HG02870 (cell line): ENCODE results near the gene PCDH1.

Experiments
- ATAC-seq: cut with Tn5 transposase; IDR thresholded peaks from one replicate; pipeline ENCODE4 v1.9.1; 2021; ENCODE audit warnings: mild to moderate bottlenecking, moderate library complexity; ENCODE audit not compliant: unreplicated experiment

Gene PCDH1

DNA sequence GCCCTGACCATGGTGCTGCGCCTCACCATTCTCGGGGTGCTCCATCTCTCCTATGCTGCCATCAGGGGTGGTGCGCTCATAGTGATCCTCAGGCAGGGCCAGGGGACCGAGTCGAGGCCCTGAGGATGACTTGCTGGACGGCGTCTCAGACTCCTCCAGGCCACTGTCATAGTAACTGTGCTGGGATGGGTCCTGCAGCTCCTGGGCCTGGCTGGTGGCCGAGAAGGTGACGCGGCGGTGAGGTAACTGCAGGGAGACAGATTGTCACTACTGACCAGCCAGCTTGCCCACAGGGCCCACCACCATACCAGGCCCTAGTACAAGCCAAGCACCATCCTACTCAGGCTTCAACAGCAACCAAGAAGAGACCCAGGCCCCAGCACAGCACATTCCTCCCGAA, 21.0 kb downstream of the PCDH1 start:
- no peak for ATAC-seq

- ATAC-seq: no peak
These were observed 22.0 kb downstream of the PCDH1 start for GRCh38 chr5:141856037-141856790.

GRCh38 chr5:141855265-141856036, 22.8 kb downstream of the PCDH1 start:
- ATAC-seq: no peak

DNA sequence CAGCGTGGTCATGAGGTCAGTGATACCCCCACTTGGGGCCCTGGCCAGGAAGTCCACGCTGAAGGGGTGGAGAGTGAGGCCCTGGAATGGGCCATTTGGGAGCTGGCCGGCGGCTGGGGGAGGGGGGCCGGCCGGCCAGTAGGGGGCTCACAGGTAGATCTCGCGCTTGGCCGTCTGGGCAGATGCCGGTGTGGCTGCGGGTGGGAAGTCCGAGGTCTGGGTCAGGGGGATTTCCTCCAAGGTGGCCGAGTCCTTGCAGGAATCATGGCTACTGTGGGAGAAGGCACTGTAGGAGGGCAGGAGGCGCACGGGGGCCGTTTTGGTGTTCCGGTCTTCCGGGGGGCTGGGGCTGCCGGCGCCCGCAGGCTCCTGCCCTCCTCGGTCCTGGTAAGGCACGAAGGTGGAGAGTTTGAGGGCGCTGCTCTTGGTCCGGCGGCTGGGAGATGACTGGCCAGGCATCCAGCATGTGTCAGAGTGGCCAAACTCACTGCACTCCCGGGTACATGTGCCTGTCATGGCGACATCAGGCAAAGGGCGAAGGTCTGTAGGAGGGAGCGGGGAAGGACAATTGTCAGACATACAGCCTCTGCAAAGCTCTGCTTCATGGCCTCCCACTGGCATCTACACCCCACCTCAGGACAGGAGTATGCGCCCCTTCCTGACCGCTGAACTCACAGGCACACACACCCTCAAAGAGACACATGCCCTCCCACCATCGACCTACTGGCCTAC, 24.1 kb downstream of the PCDH1 start:
- ATAC-seq: no peak

DNA sequence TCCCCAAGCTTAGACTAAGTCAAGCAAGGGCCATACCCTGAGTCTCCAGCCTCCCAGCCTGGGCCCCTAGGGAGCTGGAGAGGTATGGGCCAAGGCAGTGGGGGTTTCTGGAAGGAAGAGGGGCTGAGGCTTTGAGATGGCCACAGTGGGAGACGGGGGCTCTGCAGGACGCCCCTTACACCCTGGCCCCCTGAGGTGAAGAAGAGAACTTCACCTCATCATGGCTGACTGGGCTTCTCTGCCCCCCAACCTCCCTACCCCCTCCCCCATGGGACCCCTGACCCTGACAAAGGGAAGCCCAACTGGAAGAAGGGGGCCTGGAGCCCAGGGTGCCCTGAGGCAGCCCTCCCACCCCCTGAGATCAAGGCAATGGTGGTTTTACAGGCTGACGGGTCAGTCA, 25.8 kb downstream of the PCDH1 start:
- ATAC-seq: no peak

DNA sequence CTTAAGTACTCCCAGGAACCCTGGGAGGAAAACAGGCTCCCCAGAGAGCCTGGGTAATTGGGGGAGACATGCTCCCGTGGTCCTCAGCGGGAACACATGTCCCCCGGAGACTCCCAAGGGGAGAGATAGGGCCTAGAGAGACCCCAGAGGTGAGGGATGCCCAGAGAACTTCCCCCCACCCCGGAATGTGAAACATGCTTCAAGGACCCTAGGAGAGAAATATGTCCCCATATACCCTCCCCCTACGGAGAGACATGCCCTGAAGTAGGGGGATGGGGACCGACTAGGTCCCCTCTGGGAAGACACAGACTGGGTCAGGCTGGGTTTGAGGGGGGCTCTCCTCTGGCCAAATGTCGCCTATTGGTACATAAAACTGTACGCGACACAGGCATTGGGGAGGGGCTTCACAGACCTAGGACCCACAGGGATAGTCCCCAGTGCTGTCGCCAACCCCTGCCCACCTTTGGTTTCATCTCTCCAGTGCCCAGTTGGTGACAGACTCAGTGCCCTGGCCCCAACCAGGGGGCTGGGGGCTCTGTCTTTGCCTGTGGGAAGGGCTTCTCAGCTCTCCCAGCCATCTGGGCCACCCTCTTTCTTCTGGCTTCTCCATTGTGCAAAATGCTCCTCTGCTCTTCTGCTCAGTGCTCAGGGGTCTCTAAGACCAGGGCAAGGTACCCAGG, 26.9 kb downstream of the PCDH1 start:
- ATAC-seq: no peak

GRCh38 chr5:141850786-141851185, 27.4 kb downstream of the PCDH1 start:
- ATAC-seq: no peak

- peak; percentile 8 for ATAC-seq
These were observed 27.9 kb downstream of the PCDH1 start for GRCh38 chr5:141850244-141850768.

DNA sequence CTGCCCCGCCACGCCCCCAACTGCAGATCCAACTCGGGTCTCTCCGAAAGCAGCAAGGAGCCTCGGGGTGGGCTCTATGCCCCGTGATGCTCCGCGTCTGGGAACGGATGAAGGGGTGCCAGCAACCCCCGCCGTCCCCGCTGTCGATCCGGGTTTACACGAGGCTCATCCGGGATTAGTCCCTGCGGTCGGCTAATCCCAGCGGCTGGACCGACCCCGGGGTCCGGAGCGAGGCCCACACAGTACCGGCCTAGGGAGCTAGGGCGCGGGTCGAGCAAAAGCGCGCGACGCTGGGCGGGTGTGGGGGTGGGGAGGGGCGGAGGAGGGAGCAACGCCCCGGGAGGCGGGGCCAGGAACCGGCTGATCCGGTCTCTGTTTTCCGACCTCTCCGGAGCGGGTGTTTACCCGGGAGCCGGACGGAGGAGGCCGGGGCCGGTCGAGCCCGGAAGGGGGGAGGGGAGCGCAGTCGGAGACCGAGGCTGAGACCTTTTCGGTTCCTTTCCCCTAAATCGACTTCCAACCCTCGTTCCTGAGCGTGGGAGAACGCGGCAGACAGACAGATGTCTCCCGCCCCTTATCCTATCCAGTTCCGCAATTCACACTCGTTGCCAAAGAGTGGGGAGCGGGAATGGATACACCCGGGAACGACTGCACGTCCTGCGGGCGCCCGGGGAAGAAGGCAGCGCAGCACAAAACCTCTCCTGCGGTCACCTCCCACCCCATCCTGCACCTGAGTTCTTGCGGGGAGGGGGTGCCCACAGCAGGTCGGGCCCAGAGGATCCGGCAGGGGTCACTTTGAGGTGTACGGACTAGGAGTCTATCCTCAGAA, 28.6 kb downstream of the PCDH1 start:
- ATAC-seq: peak; percentile 65

- peak; percentile 23 for ATAC-seq
These were observed 29.3 kb downstream of the PCDH1 start for GRCh38 chr5:141848744-141849414.

GRCh38 chr5:141846031-141846430, 32.2 kb downstream of the PCDH1 start:
- no peak for ATAC-seq

DNA sequence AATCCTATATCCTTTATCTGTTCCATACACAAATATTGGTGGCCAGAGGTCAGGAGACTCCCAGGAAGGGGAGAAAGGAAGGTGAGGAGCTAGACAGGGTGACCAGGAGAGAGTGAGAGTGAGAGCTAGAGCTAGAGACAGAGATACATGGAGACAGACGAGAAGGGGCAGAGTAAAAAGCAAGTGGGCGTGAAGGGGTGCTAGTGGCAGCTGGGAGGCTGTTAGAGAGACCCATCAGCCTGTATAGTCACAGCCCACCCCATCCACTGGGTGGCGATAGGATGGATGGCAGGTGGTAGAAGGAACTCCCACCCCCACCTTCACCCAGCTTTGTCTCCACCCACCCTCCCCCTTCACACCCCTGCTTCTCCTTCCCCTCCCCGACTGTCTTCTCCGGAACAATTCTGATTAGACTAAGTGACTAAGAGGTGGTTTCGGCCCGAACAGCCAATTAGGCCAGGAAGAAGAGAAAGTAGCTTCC, 32.8 kb downstream of the PCDH1 start:
- no peak for ATAC-seq

DNA sequence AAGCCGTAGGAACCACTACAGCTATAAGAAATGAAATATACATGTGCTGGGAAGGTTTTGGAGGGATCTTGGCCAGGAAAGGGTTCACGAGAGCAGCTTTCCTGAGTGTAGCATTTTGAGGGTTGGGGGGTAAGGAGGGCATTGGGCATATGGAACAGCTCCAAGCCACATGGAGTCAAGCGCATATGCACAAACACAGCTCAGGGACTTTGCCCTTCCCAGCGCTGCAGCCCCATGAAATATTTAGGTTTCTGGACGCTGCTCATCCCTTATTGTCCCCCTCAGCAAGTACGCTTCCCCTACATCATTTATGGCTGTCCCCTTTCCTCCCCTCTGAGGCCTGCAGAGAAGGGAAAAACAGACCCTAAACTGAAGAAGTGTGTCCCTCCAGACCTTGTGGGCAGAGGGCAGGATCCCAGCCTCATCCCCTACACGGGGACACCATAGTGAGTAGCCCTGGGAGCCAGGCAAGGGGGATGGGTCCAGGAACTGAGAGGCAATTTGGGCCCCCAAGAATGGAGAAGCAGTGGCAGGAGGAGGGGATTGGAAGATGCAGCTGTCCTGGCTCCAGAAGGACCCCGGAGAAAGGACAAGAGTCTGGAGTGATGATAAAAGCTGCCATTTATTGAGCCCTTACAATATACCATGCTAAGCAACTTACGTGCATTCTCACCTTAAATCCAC, 33.7 kb downstream of the PCDH1 start:
- no peak for ATAC-seq

- no peak for ATAC-seq
These were observed 34.9 kb downstream of the PCDH1 start for GRCh38 chr5:141843156-141843927.

DNA sequence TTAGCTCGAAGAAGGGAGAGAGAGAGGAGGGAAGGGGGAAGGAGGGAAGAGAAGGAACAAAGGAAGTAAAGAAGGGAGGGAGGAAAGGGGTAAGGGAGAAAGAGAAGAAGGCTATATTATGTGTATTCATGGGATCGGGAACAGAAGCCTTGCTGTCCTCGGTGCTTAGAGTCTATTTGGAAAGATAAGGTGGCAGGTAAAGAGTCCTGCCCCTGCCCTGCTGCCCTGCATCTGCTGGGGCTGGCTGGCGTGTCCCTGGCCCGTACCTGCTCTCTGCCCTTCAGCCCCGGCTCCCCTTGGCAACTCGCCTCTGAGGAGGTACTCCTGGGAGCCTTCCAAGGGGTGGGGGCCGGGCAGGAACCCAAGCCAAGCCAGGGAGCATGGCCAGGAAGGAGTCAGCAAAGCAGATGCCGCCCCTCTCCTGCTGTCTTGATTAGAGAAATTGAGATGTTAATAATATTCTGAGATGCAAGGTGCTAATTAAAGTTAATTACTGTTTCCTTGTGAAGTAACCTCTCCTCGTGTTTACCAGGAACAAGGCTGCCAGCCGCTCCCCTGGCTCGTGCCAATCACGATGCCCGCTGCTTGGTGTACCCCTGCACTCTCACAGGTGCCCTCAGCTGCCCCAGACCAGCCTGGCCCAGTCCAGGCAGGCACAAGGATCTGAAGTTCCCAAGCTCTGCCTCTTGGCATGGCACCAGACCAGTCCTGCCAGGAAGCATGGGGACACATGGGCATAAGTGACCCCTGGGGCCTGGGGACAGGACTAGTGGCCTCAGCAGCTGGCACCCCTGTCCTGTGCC, 36.6 kb downstream of the PCDH1 start:
- ATAC-seq: no peak

DNA sequence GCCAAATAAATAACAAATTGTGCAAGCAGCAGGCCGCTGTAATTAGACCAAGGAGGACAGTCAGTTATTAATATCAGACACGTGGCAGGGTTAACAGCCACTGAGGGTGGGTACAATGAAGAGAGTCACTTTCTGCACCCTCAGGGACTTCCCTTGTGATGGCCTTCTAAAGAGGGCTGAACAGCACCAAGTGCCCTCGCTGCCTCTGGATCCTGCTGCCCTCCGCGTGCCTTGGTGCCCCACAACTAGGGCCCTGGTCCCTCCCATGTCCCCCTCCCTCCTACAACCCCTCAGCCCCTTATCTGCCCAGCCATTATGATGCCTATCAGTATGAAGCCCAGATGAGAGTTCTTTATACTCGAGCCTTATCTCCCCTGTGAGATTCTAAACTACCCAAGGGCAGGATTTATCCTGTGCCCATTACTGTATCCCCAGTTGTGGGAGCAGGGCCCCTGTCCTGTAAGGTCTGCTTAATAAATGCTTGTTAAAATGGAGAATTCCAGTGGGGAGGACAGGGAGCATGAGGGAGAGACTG, 37.3 kb downstream of the PCDH1 start:
- no peak for ATAC-seq

DNA sequence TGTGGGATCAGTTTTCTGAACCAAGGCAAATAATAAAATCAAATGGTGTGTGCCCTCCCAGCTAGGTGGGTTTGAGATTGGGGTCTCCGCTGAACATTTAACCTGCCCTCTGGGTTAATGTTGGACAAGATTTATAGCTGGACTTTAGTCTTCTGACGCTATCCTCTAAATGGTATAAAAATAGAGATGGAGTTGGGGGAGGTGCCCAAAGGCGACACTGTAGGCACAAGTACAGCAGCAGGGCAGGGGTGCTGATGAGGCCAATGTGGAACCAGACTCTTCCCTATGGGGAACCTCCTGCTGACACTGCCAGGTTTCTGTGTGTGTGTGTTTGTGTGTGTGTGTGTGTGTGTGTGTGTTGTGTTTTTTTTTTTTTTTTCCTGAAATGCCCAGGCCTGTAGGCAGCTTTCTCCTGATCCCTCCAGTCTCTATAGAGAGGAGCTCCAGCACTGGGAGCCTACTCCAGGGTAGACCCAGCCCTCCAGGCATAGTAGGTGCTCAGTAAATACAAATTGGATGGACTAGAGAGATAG, 37.9 kb downstream of the PCDH1 start:
- no peak for ATAC-seq
